Endothelial cell of umbilical vein (primary cell): ENCODE results near the gene FEN1. TPM values are rescaled to one million over a fixed set of nuclear protein-coding genes. Genes with fewer than 3 reads are reported as not detected.
A peak's percentile ranks its signal among the peaks of the same experiment; 100 is the strongest.

ENCODE experiments used
- BruUV-seq: library from RNA; stranded (reverse); fragments of 400-500 nt; replicated peaks from 2 replicates; lab custom pipeline; 2021; lab: Mats Ljungman, UMichigan
- CTCF ChIA-PET: fragments of 300-600, 350-600 bp; sonication (Branson Sonifier 250); formaldehyde crosslinking; loops from one replicate; lab custom pipeline; 2021; ENCODE audit warnings: antibody characterized with exemption, inconsistent platforms; lab: Charles Lee
- POLR2A ChIA-PET: fragments of 300-600, 350-600 bp; sonication (Branson Sonifier 250); formaldehyde crosslinking; loops from one replicate; lab custom pipeline; 2021; ENCODE audit warnings: antibody characterized with exemption, inconsistent platforms; lab: Charles Lee
- DNase-seq: peaks from one replicate; pipeline ENCODE4 v3.0.0-alpha.2; 2011; ENCODE audit warnings: low read depth, low spot score
- FAIRE-seq: peaks from 2 replicates; lab custom pipeline; 2011; peaks lifted over from hg19 to GRCh38; lab: Jason Lieb, UNC
- H2AFZ ChIP-seq: 2 replicates; pipeline ENCODE4 v1.6.0; 2012; ENCODE audit warnings: low read depth, low read length, control low read depth, inconsistent platforms
- H3K27ac ChIP-seq: 2 replicates; pipeline ENCODE4 v1.5.1; 2011; ENCODE audit warnings: low read depth, mild to moderate bottlenecking, control low read depth, low read length, moderate library complexity; ENCODE audit not compliant: insufficient read depth
- H3K27me3 ChIP-seq, 2 experiments: 2 replicates each; pipeline versions ENCODE4 v1.6.0 to v1.6.1; 2011; ENCODE audit warnings: low read length in 2 of 2, mixed read lengths in 1 of 2; ENCODE audit not compliant: control insufficient read depth in 2 of 2, insufficient read depth in 2 of 2
- H3K36me3 ChIP-seq, 2 experiments: 2 replicates in 1 of 2; 3 replicates in 1 of 2; pipeline ENCODE4 v1.5.1; 2011; ENCODE audit warnings: low read length in 2 of 2, mild to moderate bottlenecking in 1 of 2, moderate library complexity in 1 of 2; ENCODE audit not compliant: control insufficient read depth in 2 of 2, insufficient read depth in 2 of 2; ENCODE audit errors: extremely low read depth in 1 of 2
- H3K4me1 ChIP-seq: 3 replicates; pipeline ENCODE4 v1.5.1; 2011; ENCODE audit warnings: mild to moderate bottlenecking, low read length; ENCODE audit not compliant: control insufficient read depth, insufficient read depth; ENCODE audit errors: extremely low read depth
- H3K4me2 ChIP-seq: 2 replicates; pipeline ENCODE4 v1.6.1; 2011; ENCODE audit warnings: low read length, control low read depth, mixed read lengths; ENCODE audit not compliant: insufficient read depth
- H3K4me3 ChIP-seq, 3 experiments: fragments of 200-600 bp in 1 of 3; sonication (generic), shearing (Covaris generic) in 1 of 3; replicated peaks in 1 of 3; 2 replicates each; pipeline ENCODE4 v1.5.1; 2011 to 2016; ENCODE audit warnings: control low read depth in 3 of 3, low read length in 3 of 3, mild to moderate bottlenecking in 2 of 3, inconsistent platforms in 1 of 3, low read depth in 1 of 3, moderate library complexity in 1 of 3; ENCODE audit not compliant: insufficient read depth in 1 of 3
- H3K79me2 ChIP-seq: 2 replicates; pipeline ENCODE4 v1.6.0; 2012; ENCODE audit warnings: low read length, inconsistent platforms; ENCODE audit not compliant: control insufficient read depth, insufficient read depth
- H3K9ac ChIP-seq: replicated peaks from 2 replicates; pipeline ENCODE3; 2011; ENCODE audit warnings: low read length, control low read depth; ENCODE audit not compliant: insufficient read depth; ENCODE audit errors: extremely low read depth
- H3K9me1 ChIP-seq: replicated peaks from 3 replicates; pipeline ENCODE4 v1.6.0; 2011; ENCODE audit warnings: mild to moderate bottlenecking, low read length; ENCODE audit not compliant: control insufficient read depth, insufficient read depth; ENCODE audit errors: extremely low read depth
- H3K9me3 ChIP-seq: replicated peaks from 2 replicates; pipeline ENCODE4 v1.5.1; 2012; ENCODE audit warnings: low read length, inconsistent platforms; ENCODE audit not compliant: control insufficient read depth, insufficient read depth
- H4K20me1 ChIP-seq: replicated peaks from 2 replicates; pipeline ENCODE3; 2011; ENCODE audit warnings: mild to moderate bottlenecking, low read length; ENCODE audit not compliant: control insufficient read depth, insufficient read depth; ENCODE audit errors: extremely low read depth
- EZH2 ChIP-seq: IDR thresholded peaks from 2 replicates; pipeline ENCODE4 v1.6.1; 2012; ENCODE audit warnings: borderline replicate concordance, low read depth, mild to moderate bottlenecking, moderate library complexity, low read length, inconsistent platforms; ENCODE audit not compliant: severe bottlenecking
- FOS ChIP-seq: IDR thresholded peaks from 2 replicates; pipeline ENCODE4 v1.6.1; 2011; ENCODE audit warnings: mild to moderate bottlenecking, low read length, moderate library complexity, borderline replicate concordance; ENCODE audit not compliant: insufficient read depth
- GATA2 ChIP-seq: IDR thresholded peaks from 2 replicates; pipeline ENCODE4 v1.7.0; 2011; ENCODE audit warnings: low read depth, mild to moderate bottlenecking, moderate library complexity, mixed read lengths, low read length; ENCODE audit not compliant: insufficient read length, insufficient read depth
- JUN ChIP-seq: IDR thresholded peaks from 2 replicates; pipeline ENCODE4 v1.6.1; 2011; ENCODE audit warnings: borderline replicate concordance, low read depth; ENCODE audit not compliant: insufficient read length, insufficient read depth
- MYC ChIP-seq: IDR thresholded peaks from one replicate; pipeline ENCODE4 v1.6.1; 2011; ENCODE audit warnings: mild to moderate bottlenecking, low read depth, low read length
- POLR2A ChIP-seq: IDR thresholded peaks from 2 replicates; pipeline ENCODE4 v1.6.1; 2012; ENCODE audit warnings: low read depth, mild to moderate bottlenecking, control low read depth, low read length
- POLR2AphosphoS5 ChIP-seq: IDR thresholded peaks from 2 replicates; pipeline ENCODE4 v1.6.1; 2012; ENCODE audit warnings: low read depth, mild to moderate bottlenecking, control low read depth, low read length, moderate library complexity; ENCODE audit not compliant: insufficient read depth
- dilution Hi-C: fragments of 300-500 bp; cut with MboI; formaldehyde crosslinking; loops from one replicate; pipeline ENCODE4 v1.15.0; 2019; ENCODE audit warnings: low sequenced_read_pairs; ENCODE audit not compliant: extremely low pct_ligation_motif_present
- intact Hi-C: fragments of 100-400 bp; cut with micrococcal nuclease; formaldehyde crosslinking; loops from one replicate; pipeline ENCODE4 v1.10.0; 2022
- polyA plus RNA-seq, 4 experiments: library from polyadenylated mRNA; depleted of rRNA in 3 of 4; stranded (reverse) in 3 of 4; unstranded in 1 of 4; fragments of >200 nt; gene quantifications; 2 replicates each; pipeline versions ENCODE4 v1.2.1 to v1.2.3, GENCODE V29; 2011 to 2012; ENCODE audit warnings: missing spikeins in 1 of 4
- total RNA-seq: library from RNA; stranded (reverse); gene quantifications from 2 replicates; pipeline ENCODE4 v1.2.3, GENCODE V29; 2021
- TF ChIP-seq, protein P1 (sequence below), 2 donors: IDR thresholded peaks; 1 replicate in 1 of 2; 2 replicates in 1 of 2; pipeline ENCODE4 v1.5.1; 2011; ENCODE audit warnings: low read length in 2 of 2, mild to moderate bottlenecking in 2 of 2, moderate library complexity in 2 of 2, control low read depth in 1 of 2, inconsistent platforms in 1 of 2, low read depth in 1 of 2; ENCODE audit not compliant: insufficient read depth in 1 of 2; ENCODE audit errors: extremely low read depth in 1 of 2
- TF ChIP-seq, protein P2 (sequence below): IDR thresholded peaks from 2 replicates; pipeline ENCODE4 v1.6.1; 2011; ENCODE audit not compliant: insufficient read depth, insufficient read length

Gene FEN1
- total and polyA plus RNA-seq, 2 donors (not counting 3 experiments of a cell fraction or from before 2014, with no cell fraction given): 29.3 to 60.5 TPM

- FAIRE-seq: no peak
- no peaks in the 10 kb centered on the region for H3K27me3 ChIP-seq
- intact Hi-C loops: no loop called here
- BruUV-seq: no TSS peak
- H3K36me3 ChIP-seq: no peaks in the 10 kb centered on the region
- POLR2A ChIA-PET: interaction anchor here (1.8 to 4.3 kb wide), 2 partner anchors 13 to 33 kb away, joined by 4 to 36 read pairs; partner anchors contain the start of gene FADS1
- H3K4me1 ChIP-seq: peaks cover 60% of the 10 kb centered on the region
- TF ChIP-seq POLR2AphosphoS5 (no peak), POLR2A (peak; percentile 42)
- peak overlapping the region; percentile 86 for H3K27ac ChIP-seq
- no peaks in the 10 kb centered on the region for H3K9me3 ChIP-seq
- peak overlapping the region; percentile 77 for H3K4me2 ChIP-seq
- CTCF ChIA-PET: interaction anchor here (1.0 to 3.6 kb wide), 5 partner anchors 10 to 252 kb away, joined by 3 to 50 read pairs (median 4); partner anchors contain the start of genes FADS1, FEN1 and TMEM258
- H3K9ac ChIP-seq: peak overlapping the region; percentile 43
- H2AFZ ChIP-seq: no peak overlapping the region
- DNase-seq: no peak
- H3K4me3 ChIP-seq: peak overlapping the region; percentile 69 to 93 (median 76)
- peaks cover 61% of the 10 kb centered on the region for H3K79me2 ChIP-seq
- H4K20me1 ChIP-seq: peaks cover 4% of the 10 kb centered on the region
- dilution Hi-C loops: no loop called here
- no peaks in the 10 kb centered on the region for H3K9me1 ChIP-seq
These were observed 37.1 kb downstream of the FEN1 start for GRCh38 chr11:61829806-61830205.

- ChIA-PET CTCF (interaction anchor here (0.9 to 3.6 kb wide), 8 partner anchors 10 to 278 kb away, joined by 3 to 50 read pairs (median 6); partner anchors contain the start of gene FADS1), POLR2A (interaction anchor here (1.8 to 4.3 kb wide), 2 partner anchors 14 to 34 kb away, joined by 4 to 36 read pairs; partner anchors contain the start of gene FADS1)
- H3K9me1 ChIP-seq: no peaks in the 10 kb centered on the region
- H2AFZ ChIP-seq: no peak overlapping the region
- DNase-seq (no peak), FAIRE-seq (peak; percentile 80)
- no peak for TF ChIP-seq FOS
- no peak for TF ChIP-seq JUN
- TF ChIP-seq, protein P1, sequence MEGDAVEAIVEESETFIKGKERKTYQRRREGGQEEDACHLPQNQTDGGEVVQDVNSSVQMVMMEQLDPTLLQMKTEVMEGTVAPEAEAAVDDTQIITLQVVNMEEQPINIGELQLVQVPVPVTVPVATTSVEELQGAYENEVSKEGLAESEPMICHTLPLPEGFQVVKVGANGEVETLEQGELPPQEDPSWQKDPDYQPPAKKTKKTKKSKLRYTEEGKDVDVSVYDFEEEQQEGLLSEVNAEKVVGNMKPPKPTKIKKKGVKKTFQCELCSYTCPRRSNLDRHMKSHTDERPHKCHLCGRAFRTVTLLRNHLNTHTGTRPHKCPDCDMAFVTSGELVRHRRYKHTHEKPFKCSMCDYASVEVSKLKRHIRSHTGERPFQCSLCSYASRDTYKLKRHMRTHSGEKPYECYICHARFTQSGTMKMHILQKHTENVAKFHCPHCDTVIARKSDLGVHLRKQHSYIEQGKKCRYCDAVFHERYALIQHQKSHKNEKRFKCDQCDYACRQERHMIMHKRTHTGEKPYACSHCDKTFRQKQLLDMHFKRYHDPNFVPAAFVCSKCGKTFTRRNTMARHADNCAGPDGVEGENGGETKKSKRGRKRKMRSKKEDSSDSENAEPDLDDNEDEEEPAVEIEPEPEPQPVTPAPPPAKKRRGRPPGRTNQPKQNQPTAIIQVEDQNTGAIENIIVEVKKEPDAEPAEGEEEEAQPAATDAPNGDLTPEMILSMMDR (IDR thresholded peaks at IDR 0.05; ENCODE audit: extremely low read depth in 1 of 2, insufficient read depth in 1 of 2, low read depth in 1 of 2, low read length in 2 of 2): no peak
- TF ChIP-seq GATA2: no peak
- no peak for TF ChIP-seq POLR2A
- no peak for TF ChIP-seq EZH2
- no peak for TF ChIP-seq POLR2AphosphoS5
- no peak for TF ChIP-seq MYC
- TF ChIP-seq, protein P2, sequence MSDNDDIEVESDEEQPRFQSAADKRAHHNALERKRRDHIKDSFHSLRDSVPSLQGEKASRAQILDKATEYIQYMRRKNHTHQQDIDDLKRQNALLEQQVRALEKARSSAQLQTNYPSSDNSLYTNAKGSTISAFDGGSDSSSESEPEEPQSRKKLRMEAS: no peak
- H4K20me1 ChIP-seq: peaks cover 4% of the 10 kb centered on the region
- no peaks in the 10 kb centered on the region for H3K27me3 ChIP-seq
- dilution Hi-C loops: no loop called here
- H3K36me3 ChIP-seq: no peaks in the 10 kb centered on the region
- peaks cover 66% of the 10 kb centered on the region for H3K4me1 ChIP-seq
- peak overlapping the region; percentile 77 for H3K4me2 ChIP-seq
- peak overlapping the region; percentile 10 for H3K27ac ChIP-seq
- peaks cover 67% of the 10 kb centered on the region for H3K79me2 ChIP-seq
- peak overlapping the region; percentile 69 to 93 (median 76) for H3K4me3 ChIP-seq
- no peaks in the 10 kb centered on the region for H3K9me3 ChIP-seq
- peak overlapping the region; percentile 43 for H3K9ac ChIP-seq
- intact Hi-C loops: no loop called here
- BruUV-seq: TSS peak; percentile 8
These were observed 37.8 kb downstream of the FEN1 start for GRCh38 chr11:61830237-61831105.
